Vagina (tissue), 2 donors: ENCODE data around the gene L2HGDH. TPM values are rescaled to one million over a fixed set of nuclear protein-coding genes. Genes with fewer than 3 reads are reported as not detected.

Experiments
- DNase-seq, 2 donors: peaks; one replicate each; pipeline ENCODE4 v3.0.0-alpha.2; 2017; ENCODE audit errors: extremely low spot score in 2 of 2
- H3K27ac ChIP-seq: fragments of 200-600 bp; sonication (generic); one replicate; pipeline ENCODE4 v1.5.1; 2019
- H3K27me3 ChIP-seq: fragments of 200-600 bp; sonication (generic); one replicate; pipeline ENCODE4 v1.5.1; 2019
- H3K36me3 ChIP-seq, 2 donors: fragments of 200-600 bp; sonication (generic); one replicate each; pipeline ENCODE4 v1.5.1; 2017 to 2019
- H3K4me1 ChIP-seq: fragments of 200-600 bp; sonication (generic); one replicate; pipeline ENCODE4 v1.5.1; 2019
- H3K4me3 ChIP-seq, 2 donors: fragments of 200-600 bp; sonication (generic); 1 replicate in 1 of 2; 2 replicates in 1 of 2; pipeline ENCODE4 v1.5.1; 2016 to 2019
- H3K9me3 ChIP-seq: fragments of 200-600 bp; sonication (generic); one replicate; pipeline ENCODE4 v1.5.1; 2019
- CTCF ChIP-seq, 3 experiments: fragments of 450-650 bp in 2 of 3; fragments of 200-600 bp in 1 of 3; sonication (generic) in 1 of 3; IDR thresholded peaks; one replicate each; pipeline ENCODE4 v1.5.1; 2017 to 2019; ENCODE audit warnings: antibody characterized with exemption in 3 of 3, mild to moderate bottlenecking in 2 of 3, moderate library complexity in 2 of 3
- POLR2A ChIP-seq, 2 donors: fragments of 450-650 bp; IDR thresholded peaks; one replicate each; pipeline ENCODE4 v1.6.1; 2017; ENCODE audit warnings: antibody characterized with exemption in 2 of 2, mild to moderate bottlenecking in 2 of 2, moderate library complexity in 2 of 2
- POLR2AphosphoS5 ChIP-seq, 2 donors: sonication (generic); formaldehyde crosslinking; IDR thresholded peaks; one replicate each; pipeline ENCODE4 v1.9.0; 2017; ENCODE audit warnings: antibody characterized with exemption in 2 of 2, mild to moderate bottlenecking in 2 of 2, low read depth in 1 of 2; ENCODE audit not compliant: insufficient read depth in 1 of 2
- intact Hi-C: fragments of 100-400 bp; cut with DNase I; formaldehyde crosslinking; loops from one replicate; pipeline ENCODE4 v1.15.1; 2023
- total RNA-seq: library from RNA; depleted of rRNA; stranded (reverse); fragments of >200 nt; gene quantifications from one replicate; pipeline ENCODE4 v1.2.3, GENCODE V29; 2016

L2HGDH gene
- total RNA-seq, 1 donor from 2014 or later = 5.6 TPM

- H3K4me1 ChIP-seq = peaks cover 63% of the 10 kb centered on the region
- no peak for TF ChIP-seq CTCF (IDR thresholded peaks at IDR 0.05)
- TF ChIP-seq POLR2AphosphoS5 (IDR thresholded peaks at IDR 0.05; ENCODE audit: insufficient read depth in 1 of 2, low read depth in 1 of 2) = peak in 1 of 2 donors; percentile 7
- no peak for TF ChIP-seq POLR2A (IDR thresholded peaks at IDR 0.05)
- H3K27ac ChIP-seq = peak overlapping the region; percentile 96
- no peak for DNase-seq
- peak overlapping the region; percentile 66 to 85 for H3K4me3 ChIP-seq
- no peaks in the 10 kb centered on the region for H3K36me3 ChIP-seq
- H3K9me3 ChIP-seq = no peaks in the 10 kb centered on the region
- intact Hi-C loops = no loop called here
- H3K27me3 ChIP-seq = no peaks in the 10 kb centered on the region
These were observed 81.7 kb downstream of the L2HGDH start for GRCh38 chr14:50230401-50230700.

GRCh38 chr14:50229681-50230080 lies 82.3 kb downstream of the L2HGDH start:
- H3K4me1 ChIP-seq = peaks cover 69% of the 10 kb centered on the region
- H3K36me3 ChIP-seq = no peaks in the 10 kb centered on the region
- no peak for TF ChIP-seq POLR2AphosphoS5 (IDR thresholded peaks at IDR 0.05; ENCODE audit: insufficient read depth in 1 of 2, low read depth in 1 of 2)
- TF ChIP-seq CTCF (IDR thresholded peaks at IDR 0.05) = no peak
- TF ChIP-seq POLR2A (IDR thresholded peaks at IDR 0.05) = no peak
- no peaks in the 10 kb centered on the region for H3K9me3 ChIP-seq
- H3K27me3 ChIP-seq = no peaks in the 10 kb centered on the region
- intact Hi-C loops = no loop called here
- no peak for DNase-seq
- peak overlapping the region; percentile 96 for H3K27ac ChIP-seq
- H3K4me3 ChIP-seq = peak overlapping the region; percentile 66 to 85

GRCh38 chr14:50228313-50228712 lies 83.7 kb downstream of the L2HGDH start:
- Histone ChIP-seq H3K36me3 (no peaks in the 10 kb centered on the region), H3K9me3 (no peaks in the 10 kb centered on the region), H3K4me3 (no peak overlapping the region), H3K4me1 (peaks cover 71% of the 10 kb centered on the region), H3K27ac (no peak overlapping the region), H3K27me3 (no peaks in the 10 kb centered on the region)
- DNase-seq = no peak
- intact Hi-C loops = no loop called here
- TF ChIP-seq CTCF (IDR thresholded peaks at IDR 0.05) = no peak
- TF ChIP-seq POLR2A (IDR thresholded peaks at IDR 0.05) = no peak
- no peak for TF ChIP-seq POLR2AphosphoS5 (IDR thresholded peaks at IDR 0.05; ENCODE audit: insufficient read depth in 1 of 2, low read depth in 1 of 2)

- Histone ChIP-seq H3K27me3 (no peaks in the 10 kb centered on the region), H3K27ac (peak overlapping the region; percentile 4), H3K9me3 (no peaks in the 10 kb centered on the region), H3K4me1 (peaks cover 76% of the 10 kb centered on the region), H3K4me3 (no peak overlapping the region), H3K36me3 (no peaks in the 10 kb centered on the region)
- intact Hi-C loops = no loop called here
- TF ChIP-seq POLR2A (IDR thresholded peaks at IDR 0.05) (no peak), POLR2AphosphoS5 (IDR thresholded peaks at IDR 0.05; ENCODE audit: insufficient read depth in 1 of 2, low read depth in 1 of 2) (no peak), CTCF (IDR thresholded peaks at IDR 0.05) (no peak)
- no peak for DNase-seq
These were observed 86.1 kb downstream of the L2HGDH start for GRCh38 chr14:50225974-50226297.

GRCh38 chr14:50225067-50225973 lies 86.7 kb downstream of the L2HGDH start:
- Histone ChIP-seq H3K4me1 (peaks cover 79% of the 10 kb centered on the region), H3K27ac (peak overlapping the region; percentile 4), H3K36me3 (no peaks in the 10 kb centered on the region), H3K9me3 (no peaks in the 10 kb centered on the region), H3K4me3 (no peak overlapping the region), H3K27me3 (no peaks in the 10 kb centered on the region)
- no peak for DNase-seq
- intact Hi-C loops = no loop called here
- no peak for TF ChIP-seq CTCF (IDR thresholded peaks at IDR 0.05)
- no peak for TF ChIP-seq POLR2A (IDR thresholded peaks at IDR 0.05)
- TF ChIP-seq POLR2AphosphoS5 (IDR thresholded peaks at IDR 0.05; ENCODE audit: insufficient read depth in 1 of 2, low read depth in 1 of 2) = peak in 1 of 2 donors; percentile 20
